Brain microvascular endothelial cell (primary cell): ENCODE data around the gene COG2.

ENCODE experiments used
- DNase-seq: peaks from one replicate; pipeline ENCODE4 v3.0.0-alpha.2; 2020
- H3K27ac ChIP-seq: fragments of 250-450 bp; sonication (Bioruptor Pico); 2 replicates; pipeline ENCODE4 v1.5.1; 2020; ENCODE audit warnings: mild to moderate bottlenecking, moderate library complexity
- H3K27me3 ChIP-seq: fragments of 250-450 bp; sonication (Bioruptor Pico); replicated peaks from 2 replicates; pipeline ENCODE4 v1.5.1; 2020; ENCODE audit warnings: mild to moderate bottlenecking
- H3K36me3 ChIP-seq: fragments of 250-450 bp; sonication (Bioruptor Pico); replicated peaks from 2 replicates; pipeline ENCODE4 v1.5.1; 2020; ENCODE audit warnings: mild to moderate bottlenecking
- H3K4me3 ChIP-seq: 2 replicates; pipeline ENCODE4 v1.5.1; 2011; ENCODE audit warnings: low read depth, mild to moderate bottlenecking, control low read depth, low read length, moderate library complexity
- CTCF ChIP-seq: IDR thresholded peaks from 2 replicates; pipeline ENCODE4 v1.5.1; 2011; ENCODE audit warnings: low read depth, mild to moderate bottlenecking, moderate library complexity, low read length, control low read depth, inconsistent platforms; ENCODE audit errors: missing control alignments
- in situ Hi-C: cut with HindIII; loops from 2 replicates; pipeline ENCODE4 v1.10.0; 2017; ENCODE audit warnings: low sequenced_read_pairs, low pct_ligation_motif_present

The COG2 gene

DNA sequence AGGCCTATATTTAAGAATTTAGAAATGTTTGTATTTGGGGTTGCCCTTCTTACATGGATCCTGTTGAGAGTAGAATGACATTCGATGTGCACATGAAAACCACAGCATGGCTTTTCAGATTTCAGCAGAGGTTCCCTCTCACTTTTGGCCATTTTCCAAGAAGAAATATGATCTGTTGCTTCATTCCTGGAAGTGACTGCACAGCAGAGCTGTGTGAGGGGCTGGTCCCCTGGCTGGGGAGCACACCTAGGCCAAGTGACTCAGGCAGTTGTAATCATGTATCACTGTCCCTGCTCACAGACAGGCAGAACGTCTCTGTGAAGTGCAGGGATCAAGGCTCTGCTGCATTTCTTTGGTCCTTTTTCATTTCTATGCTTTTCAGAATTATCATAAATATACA, 39.3 kb downstream of the COG2 start:
- no peak for TF ChIP-seq CTCF
- Histone ChIP-seq H3K36me3 (peaks cover 17% of the 10 kb centered on the region), H3K4me3 (no peak overlapping the region), H3K27ac (no peak overlapping the region), H3K27me3 (no peaks in the 10 kb centered on the region)
- in situ Hi-C loops: no loop called here
- peak; percentile 74 for DNase-seq

- Histone ChIP-seq H3K36me3 (peaks cover 24% of the 10 kb centered on the region), H3K27ac (no peak overlapping the region), H3K27me3 (no peaks in the 10 kb centered on the region), H3K4me3 (no peak overlapping the region)
- no peak for DNase-seq
- TF ChIP-seq CTCF: no peak
- in situ Hi-C loops: no loop called here
Observed at GRCh38 chr1:230682274-230682673, 40.0 kb downstream of the COG2 start.

GRCh38 chr1:230682882-230683610, 40.8 kb downstream of the COG2 start:
- no peak for DNase-seq
- Histone ChIP-seq H3K27ac (no peak overlapping the region), H3K36me3 (peaks cover 24% of the 10 kb centered on the region), H3K27me3 (no peaks in the 10 kb centered on the region), H3K4me3 (no peak overlapping the region)
- no peak for TF ChIP-seq CTCF
- in situ Hi-C loops: no loop called here

GRCh38 chr1:230684146-230684545, 41.9 kb downstream of the COG2 start:
- no peak for TF ChIP-seq CTCF
- H3K27me3 ChIP-seq: no peaks in the 10 kb centered on the region
- no peak overlapping the region for H3K4me3 ChIP-seq
- in situ Hi-C loops: no loop called here
- H3K36me3 ChIP-seq: peaks cover 26% of the 10 kb centered on the region
- DNase-seq: no peak
- H3K27ac ChIP-seq: no peak overlapping the region

- TF ChIP-seq CTCF: no peak
- DNase-seq: no peak
- Histone ChIP-seq H3K4me3 (no peak overlapping the region), H3K36me3 (peaks cover 33% of the 10 kb centered on the region), H3K27ac (no peak overlapping the region), H3K27me3 (no peaks in the 10 kb centered on the region)
- in situ Hi-C loops: no loop called here
Observed at GRCh38 chr1:230684998-230685397, 42.7 kb downstream of the COG2 start.

DNA sequence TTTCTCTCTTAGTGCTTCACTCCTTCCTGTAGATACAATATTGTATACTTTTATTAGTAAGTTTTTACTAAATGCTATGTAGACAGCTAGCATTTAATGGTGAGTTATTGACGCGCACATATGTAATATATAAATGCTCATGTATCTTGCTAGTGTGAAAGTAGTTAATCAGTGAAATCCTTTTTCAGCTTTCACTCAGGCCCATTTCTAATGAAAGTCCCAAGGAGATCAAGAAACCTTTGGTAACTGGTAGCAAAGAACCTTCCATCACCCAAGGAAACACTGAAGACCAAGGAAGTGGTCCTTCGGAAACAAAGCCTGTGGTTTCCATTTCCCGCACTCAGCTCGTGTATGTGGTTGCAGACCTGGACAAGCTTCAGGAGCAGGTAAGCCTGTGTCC, 44.5 kb downstream of the COG2 start:
- no peak overlapping the region for H3K27ac ChIP-seq
- H3K4me3 ChIP-seq: no peak overlapping the region
- H3K36me3 ChIP-seq: peaks cover 40% of the 10 kb centered on the region
- in situ Hi-C loops: no loop called here
- no peaks in the 10 kb centered on the region for H3K27me3 ChIP-seq
- no peak for DNase-seq
- no peak for TF ChIP-seq CTCF
